Stimulated activated effector memory CD8-positive, alpha-beta T cell treated with anti-CD3 and anti-CD28 coated beads, Interleukin-12 subunit alpha, Interleukin-12 subunit beta, amount 100 ng/mL, for 72 hours (primary cell): ENCODE results near the gene SORL1-AS1.

Experiments
- ATAC-seq: fragments of 150-1000 bp; cut with Tn5 transposase; 2 replicates; pipeline ENCODE4 v1.10.0; 2021
- DNase-seq, 2 donors: peaks; one replicate each; pipeline ENCODE4 v3.0.0; 2021 to 2022; ENCODE audit warnings: low spot score in 2 of 2
- H3K27ac Mint-ChIP-seq: one replicate; pipeline ENCODE4 v1.8.0; 2022; ENCODE audit warnings: mild to moderate bottlenecking, mixed read lengths
- H3K36me3 Mint-ChIP-seq: one replicate; pipeline ENCODE4 v1.8.0; 2022; ENCODE audit warnings: mild to moderate bottlenecking, mixed read lengths
- H3K4me1 Mint-ChIP-seq: one replicate; pipeline ENCODE4 v1.8.0; 2022; ENCODE audit warnings: mixed read lengths
- H3K4me3 Mint-ChIP-seq: one replicate; pipeline ENCODE4 v1.8.0; 2022; ENCODE audit warnings: mild to moderate bottlenecking, mixed read lengths
- H3K9me3 Mint-ChIP-seq: one replicate; pipeline ENCODE4 v1.8.0; 2022; ENCODE audit warnings: mixed read lengths

Gene SORL1-AS1

GRCh38 chr11:121452609-121453150, at the start of gene SORL1-AS1:
Gene SORL1-AS1, minus strand, starts transcription at chr11:121452967.
- peaks cover 89% of the 10 kb centered on the region for H3K4me1 Mint-ChIP-seq
- ATAC-seq (peak; percentile 75), DNase-seq (peak in 1 of 2 donors; percentile 64)
- H3K9me3 Mint-ChIP-seq: no peaks in the 10 kb centered on the region
- H3K27ac Mint-ChIP-seq: peak within 1 kb of the TSS; percentile 97
- H3K4me3 Mint-ChIP-seq: peak within 1 kb of the TSS; percentile 97
- H3K36me3 Mint-ChIP-seq: peaks cover 13% of the 10 kb centered on the region

- ATAC-seq: no peak
- peaks cover 68% of the 10 kb centered on the region for H3K36me3 Mint-ChIP-seq
Observed at GRCh38 chr11:121500717-121501116, 48.0 kb upstream of the SORL1-AS1 start.

GRCh38 chr11:121500275-121500674, 47.5 kb upstream of the SORL1-AS1 start:
- DNase-seq (no peak), ATAC-seq (no peak)
- Mint-ChIP-seq H3K4me3 (no peak overlapping the region), H3K36me3 (peaks cover 63% of the 10 kb centered on the region), H3K27ac (no peak overlapping the region), H3K4me1 (peaks cover 33% of the 10 kb centered on the region), H3K9me3 (peaks cover 5% of the 10 kb centered on the region)

More at GRCh38 chr11:121500717-121501116, 48.0 kb upstream of the SORL1-AS1 start:
- Mint-ChIP-seq H3K27ac (no peak overlapping the region), H3K4me1 (peaks cover 28% of the 10 kb centered on the region), H3K4me3 (no peak overlapping the region), H3K9me3 (peaks cover 9% of the 10 kb centered on the region)
- no peak for DNase-seq

GRCh38 chr11:121499405-121499804, 46.6 kb upstream of the SORL1-AS1 start:
- Mint-ChIP-seq H3K9me3 (peaks cover 3% of the 10 kb centered on the region), H3K4me3 (no peak overlapping the region), H3K4me1 (peaks cover 35% of the 10 kb centered on the region), H3K36me3 (peaks cover 57% of the 10 kb centered on the region), H3K27ac (no peak overlapping the region)
- DNase-seq: no peak
- ATAC-seq: no peak

- Mint-ChIP-seq H3K4me3 (no peak overlapping the region), H3K9me3 (peaks cover 3% of the 10 kb centered on the region), H3K4me1 (peaks cover 40% of the 10 kb centered on the region), H3K36me3 (peaks cover 45% of the 10 kb centered on the region), H3K27ac (peak overlapping the region; percentile 26)
- ATAC-seq (no peak), DNase-seq (no peak)
Observed at GRCh38 chr11:121497176-121497998, 44.6 kb upstream of the SORL1-AS1 start.

GRCh38 chr11:121494355-121495099, 41.8 kb upstream of the SORL1-AS1 start:
- Mint-ChIP-seq H3K4me3 (peak overlapping the region; percentile 10), H3K36me3 (peaks cover 49% of the 10 kb centered on the region), H3K27ac (peak overlapping the region; percentile 63), H3K4me1 (peaks cover 40% of the 10 kb centered on the region), H3K9me3 (no peaks in the 10 kb centered on the region)
- ATAC-seq: peak; percentile 60
- DNase-seq: no peak

- no peak for DNase-seq
- Mint-ChIP-seq H3K36me3 (peaks cover 28% of the 10 kb centered on the region), H3K9me3 (no peaks in the 10 kb centered on the region), H3K4me1 (peaks cover 52% of the 10 kb centered on the region), H3K4me3 (no peak overlapping the region), H3K27ac (no peak overlapping the region)
- peak; percentile 55 for ATAC-seq
Observed at GRCh38 chr11:121489823-121490222, 37.1 kb upstream of the SORL1-AS1 start.

GRCh38 chr11:121488641-121489040, 35.9 kb upstream of the SORL1-AS1 start:
- no peaks in the 10 kb centered on the region for H3K9me3 Mint-ChIP-seq
- no peak overlapping the region for H3K4me3 Mint-ChIP-seq
- DNase-seq: no peak
- ATAC-seq: no peak
- peaks cover 29% of the 10 kb centered on the region for H3K36me3 Mint-ChIP-seq
- peak overlapping the region; percentile 57 for H3K27ac Mint-ChIP-seq
- peaks cover 55% of the 10 kb centered on the region for H3K4me1 Mint-ChIP-seq

GRCh38 chr11:121488170-121488569, 35.4 kb upstream of the SORL1-AS1 start:
- Mint-ChIP-seq H3K4me3 (no peak overlapping the region), H3K27ac (peak overlapping the region; percentile 57), H3K9me3 (no peaks in the 10 kb centered on the region), H3K36me3 (peaks cover 29% of the 10 kb centered on the region), H3K4me1 (peaks cover 59% of the 10 kb centered on the region)
- no peak for DNase-seq
- no peak for ATAC-seq

- ATAC-seq (no peak), DNase-seq (no peak)
- Mint-ChIP-seq H3K4me1 (peaks cover 69% of the 10 kb centered on the region), H3K36me3 (peaks cover 30% of the 10 kb centered on the region), H3K4me3 (no peak overlapping the region), H3K27ac (peak overlapping the region; percentile 81), H3K9me3 (no peaks in the 10 kb centered on the region)
Observed at GRCh38 chr11:121487191-121487590, 34.4 kb upstream of the SORL1-AS1 start.

- Mint-ChIP-seq H3K4me3 (no peak overlapping the region), H3K36me3 (peaks cover 28% of the 10 kb centered on the region), H3K27ac (peak overlapping the region; percentile 92), H3K9me3 (no peaks in the 10 kb centered on the region), H3K4me1 (peaks cover 77% of the 10 kb centered on the region)
- ATAC-seq: no peak
- DNase-seq: no peak
Observed at GRCh38 chr11:121486054-121486453, 33.3 kb upstream of the SORL1-AS1 start.

GRCh38 chr11:121485216-121485615, 32.4 kb upstream of the SORL1-AS1 start:
- ATAC-seq: peak; percentile 49

GRCh38 chr11:121483805-121484480, 31.2 kb upstream of the SORL1-AS1 start:
- peaks cover 69% of the 10 kb centered on the region for H3K4me1 Mint-ChIP-seq
- H3K4me3 Mint-ChIP-seq: peak overlapping the region; percentile 74

More at GRCh38 chr11:121485216-121485615, 32.4 kb upstream of the SORL1-AS1 start:
- no peak overlapping the region for H3K4me3 Mint-ChIP-seq
- no peaks in the 10 kb centered on the region for H3K9me3 Mint-ChIP-seq
- H3K36me3 Mint-ChIP-seq: peaks cover 27% of the 10 kb centered on the region
- peak overlapping the region; percentile 92 for H3K27ac Mint-ChIP-seq
- H3K4me1 Mint-ChIP-seq: peaks cover 76% of the 10 kb centered on the region
- DNase-seq: no peak

GRCh38 chr11:121482231-121483129, 29.7 kb upstream of the SORL1-AS1 start:
- DNase-seq: peak; percentile 18 to 71
- peak overlapping the region; percentile 74 for H3K4me3 Mint-ChIP-seq

More at GRCh38 chr11:121483805-121484480, 31.2 kb upstream of the SORL1-AS1 start:
- H3K36me3 Mint-ChIP-seq: peaks cover 26% of the 10 kb centered on the region
- peak overlapping the region; percentile 92 for H3K27ac Mint-ChIP-seq
- no peak for ATAC-seq
- no peak for DNase-seq
- no peaks in the 10 kb centered on the region for H3K9me3 Mint-ChIP-seq

More at GRCh38 chr11:121482231-121483129, 29.7 kb upstream of the SORL1-AS1 start:
- H3K36me3 Mint-ChIP-seq: peaks cover 35% of the 10 kb centered on the region
- peak; percentile 89 for ATAC-seq
- peak overlapping the region; percentile 92 for H3K27ac Mint-ChIP-seq
- H3K9me3 Mint-ChIP-seq: no peaks in the 10 kb centered on the region
- H3K4me1 Mint-ChIP-seq: peaks cover 63% of the 10 kb centered on the region
